CD14-positive monocyte (primary cell): ENCODE data around the gene MYH9. TPM values are rescaled to one million over a fixed set of nuclear protein-coding genes. Genes with fewer than 3 reads are reported as not detected.
"Not testable (repeated sequence)": the region's sequence is repeated elsewhere in the genome, so short reads cannot be mapped to it uniquely, and the experiment has no call there.

ENCODE experiments used
- DNase-seq, 3 donors: peaks; one replicate each; pipeline ENCODE4 v3.0.0-alpha.2; 2011 to 2022
- H2AFZ ChIP-seq: 2 replicates; pipeline ENCODE4 v1.6.0; 2012; ENCODE audit warnings: mild to moderate bottlenecking, low read depth, low read length, inconsistent platforms; ENCODE audit not compliant: insufficient read depth, poor library complexity, severe bottlenecking
- H3K27ac ChIP-seq, 2 donors: 1 replicate in 1 of 2; 2 replicates in 1 of 2; pipeline ENCODE4 v1.5.1; 2012 to 2013; ENCODE audit warnings: low read length in 2 of 2, control low read depth in 1 of 2, inconsistent platforms in 1 of 2, low read depth in 1 of 2, mild to moderate bottlenecking in 1 of 2
- H3K27me3 ChIP-seq, 2 donors: one replicate each; pipeline versions ENCODE4 v1.6.0 to v1.6.1; 2011 to 2013; ENCODE audit warnings: low read length in 2 of 2; ENCODE audit not compliant: control insufficient read depth in 2 of 2, insufficient read depth in 2 of 2
- H3K36me3 ChIP-seq, 2 donors: replicated peaks in 1 of 2; 1 replicate in 1 of 2; 2 replicates in 1 of 2; pipeline versions ENCODE4 v1.5.1 to v1.6.1; 2012 to 2013; ENCODE audit warnings: low read length in 2 of 2, control low read depth in 1 of 2, inconsistent platforms in 1 of 2, mild to moderate bottlenecking in 1 of 2; ENCODE audit not compliant: insufficient read depth in 2 of 2, control insufficient read depth in 1 of 2
- H3K4me1 ChIP-seq, 2 donors: 1 replicate in 1 of 2; 2 replicates in 1 of 2; pipeline versions ENCODE4 v1.5.1 to v1.6.1; 2012 to 2013; ENCODE audit warnings: low read length in 2 of 2, control low read depth in 1 of 2, inconsistent platforms in 1 of 2, mild to moderate bottlenecking in 1 of 2, moderate library complexity in 1 of 2; ENCODE audit not compliant: insufficient read depth in 2 of 2, control insufficient read depth in 1 of 2
- H3K4me2 ChIP-seq: replicated peaks from 2 replicates; pipeline ENCODE3; 2012; ENCODE audit warnings: low read length, moderate library complexity, mild to moderate bottlenecking; ENCODE audit not compliant: poor library complexity, severe bottlenecking; ENCODE audit errors: extremely low read depth
- H3K4me3 ChIP-seq, 3 experiments: fragments of 200-600 bp in 1 of 3; sonication (generic) in 1 of 3; replicated peaks in 1 of 3; 1 replicate in 2 of 3; 2 replicates in 1 of 3; pipeline ENCODE4 v1.5.1; 2011 to 2013; ENCODE audit warnings: low read length in 3 of 3, mild to moderate bottlenecking in 3 of 3, control low read depth in 2 of 3, low read depth in 2 of 3, inconsistent platforms in 1 of 3, moderate library complexity in 1 of 3
- H3K79me2 ChIP-seq: 2 replicates; pipeline ENCODE4 v1.6.0; 2012; ENCODE audit warnings: mild to moderate bottlenecking, control low read depth, inconsistent platforms, low read length, moderate library complexity; ENCODE audit not compliant: insufficient read depth
- H3K9ac ChIP-seq: 2 replicates; pipeline ENCODE4 v1.6.0; 2017; ENCODE audit warnings: low read length, mild to moderate bottlenecking; ENCODE audit not compliant: insufficient read depth, poor library complexity, severe bottlenecking
- H3K9me3 ChIP-seq, 2 donors: replicated peaks in 1 of 2; 1 replicate in 1 of 2; 2 replicates in 1 of 2; pipeline versions ENCODE4 v1.5.1 to v1.6.1; 2012 to 2013; ENCODE audit warnings: low read length in 2 of 2, control low read depth in 1 of 2; ENCODE audit not compliant: control insufficient read depth in 1 of 2, insufficient read depth in 1 of 2
- H4K20me1 ChIP-seq: 2 replicates; pipeline ENCODE4 v1.6.0; 2012; ENCODE audit warnings: mild to moderate bottlenecking, low read length, control low read depth, moderate library complexity; ENCODE audit not compliant: insufficient read depth
- H3K27ac Mint-ChIP-seq, 7 donors: one replicate each; pipeline ENCODE4 v1.8.0; 2020; ENCODE audit warnings: mild to moderate bottlenecking in 7 of 7, mixed read lengths in 7 of 7, moderate library complexity in 6 of 7, inconsistent platforms in 2 of 7
- H3K27me3 Mint-ChIP-seq, 3 donors: one replicate each; pipeline ENCODE4 v1.8.0; 2021 to 2022; ENCODE audit warnings: low read depth in 3 of 3, mild to moderate bottlenecking in 3 of 3, mixed read lengths in 3 of 3, moderate library complexity in 3 of 3, inconsistent platforms in 1 of 3
- H3K36me3 Mint-ChIP-seq, 2 donors: one replicate each; pipeline ENCODE4 v1.8.0; 2020; ENCODE audit warnings: mixed read lengths in 2 of 2, inconsistent platforms in 1 of 2, mild to moderate bottlenecking in 1 of 2
- H3K4me1 Mint-ChIP-seq: one replicate; pipeline ENCODE4 v1.8.0; 2020; ENCODE audit warnings: mild to moderate bottlenecking, mixed read lengths
- H3K4me3 Mint-ChIP-seq, 2 donors: one replicate each; pipeline ENCODE4 v1.8.0; 2020; ENCODE audit warnings: mild to moderate bottlenecking in 2 of 2, mixed read lengths in 2 of 2, moderate library complexity in 1 of 2
- H3K9me3 Mint-ChIP-seq, 7 donors: one replicate each; pipeline ENCODE4 v1.8.0; 2020 to 2022; ENCODE audit warnings: mixed read lengths in 7 of 7, mild to moderate bottlenecking in 6 of 7, moderate library complexity in 6 of 7, inconsistent platforms in 2 of 7
- WGBS: methylation state at CpG from one replicate; pipeline ENCODE4 v1.1.5; 2013; ENCODE audit warnings: missing lambda C conversion rate; ENCODE audit not compliant: insufficient coverage; 5-methylcytosine and 5-hydroxymethylcytosine counted together
- intact Hi-C, 2 donors: fragments of 100-400 bp; cut with micrococcal nuclease; formaldehyde crosslinking; loops; one replicate each; pipeline versions ENCODE4 v1.15.0 to v1.15.1; 2023
- polyA plus RNA-seq, 3 donors: library from polyadenylated mRNA; depleted of rRNA in 1 of 3; unstranded in 2 of 3; stranded (reverse) in 1 of 3; fragments of 300-500 nt in 2 of 3; fragments of >200 nt in 1 of 3; fragmentation: Illumina TruSeq in 2 of 3; gene quantifications; 1 replicate in 2 of 3; 2 replicates in 1 of 3; pipeline ENCODE4 v1.2.3, GENCODE V29; 2012 to 2021
- TF ChIP-seq, protein P1 (sequence below): fragments of 200-600 bp; IDR thresholded peaks from one replicate; pipeline ENCODE4 v1.8.0; 2022; ENCODE audit warnings: antibody characterized with exemption, mild to moderate bottlenecking

MYH9 gene
- polyA plus RNA-seq, 3 donors = 35.6 to 163 (median 79.5) TPM

DNA sequence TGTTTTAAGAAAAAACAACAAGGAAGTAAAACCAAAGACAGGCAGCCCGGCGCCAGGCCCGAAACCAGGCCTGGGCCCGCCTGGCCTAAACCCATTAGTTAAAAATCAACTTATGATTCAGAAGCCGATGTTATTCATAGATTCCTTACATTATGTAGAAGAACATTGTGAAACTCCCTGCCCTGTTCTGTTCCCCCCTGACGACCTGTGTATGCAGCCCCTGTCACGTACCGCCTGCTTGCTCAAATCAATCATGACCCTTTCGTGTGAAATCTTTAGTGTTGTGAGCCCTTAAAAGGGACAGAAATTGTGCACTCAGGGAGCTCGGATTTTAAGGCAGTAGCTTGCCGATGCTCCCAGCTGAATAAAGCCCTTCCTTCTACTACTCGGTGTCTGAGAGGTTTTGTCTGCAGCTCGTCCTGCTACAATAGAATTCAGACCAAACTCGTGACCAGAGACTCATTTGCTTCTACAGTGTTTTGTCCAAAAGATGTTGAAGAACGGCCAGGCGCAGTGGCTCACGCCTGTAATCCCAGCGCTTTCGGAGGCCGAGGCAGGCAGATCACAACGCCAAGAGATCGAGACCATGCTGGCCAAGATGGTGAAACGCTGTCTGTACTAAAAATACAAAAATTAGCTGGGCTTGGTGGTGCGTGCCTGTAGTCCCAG is 137.3 kb downstream of the MYH9 start:
- H3K27me3 Mint-ChIP-seq, H3K4me3 ChIP-seq, H3K4me3 Mint-ChIP-seq, H2AFZ ChIP-seq, H3K36me3 ChIP-seq, DNase-seq, H3K27ac ChIP-seq, H3K9me3 Mint-ChIP-seq, H3K9ac ChIP-seq, H3K4me2 ChIP-seq, intact Hi-C loops, H4K20me1 ChIP-seq, H3K36me3 Mint-ChIP-seq, H3K9me3 ChIP-seq, H3K79me2 ChIP-seq, H3K27ac Mint-ChIP-seq, H3K27me3 ChIP-seq: not testable (repeated sequence)
- H3K4me1 Mint-ChIP-seq = peaks cover 22% of the 10 kb centered on the region
- 94% methylated on average over 15 of the region's 24 CpGs for WGBS
- peaks cover 17 to 23% of the 10 kb centered on the region in 2 donors for H3K4me1 ChIP-seq

DNA sequence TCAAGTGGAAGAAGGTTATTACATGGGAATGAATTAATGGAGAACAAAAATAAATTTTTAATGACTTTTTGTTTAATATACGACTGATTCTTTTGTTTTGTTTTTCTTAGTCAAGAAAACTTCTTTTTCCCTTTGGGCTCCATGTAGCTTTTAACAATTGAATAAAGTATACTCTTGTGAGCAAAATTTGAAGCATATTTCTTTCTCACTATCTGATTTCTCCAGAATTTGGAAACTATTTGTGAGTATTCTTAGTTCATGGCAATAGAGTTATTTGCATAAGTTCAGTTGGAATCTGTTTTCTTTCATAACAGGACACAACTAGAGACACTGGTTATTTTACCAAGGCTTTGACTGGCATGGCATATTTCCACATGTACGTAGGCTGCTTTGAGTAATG is 138.6 kb downstream of the MYH9 start:
- H4K20me1 ChIP-seq = no peaks in the 10 kb centered on the region
- Mint-ChIP-seq H3K36me3 (no peaks in the 10 kb centered on the region), H3K27ac (no peak overlapping the region), H3K9me3 (peaks cover 0 to 9% (median 0%) of the 10 kb centered on the region in 7 donors), H3K4me3 (no peak overlapping the region), H3K4me1 (peaks cover 18% of the 10 kb centered on the region), H3K27me3 (peaks cover 0 to 3% (median 2%) of the 10 kb centered on the region in 3 donors)
- no peaks in the 10 kb centered on the region for H3K9me3 ChIP-seq
- H2AFZ ChIP-seq = no peak overlapping the region
- H3K9ac ChIP-seq = no peak overlapping the region
- intact Hi-C loops = no loop called here
- H3K79me2 ChIP-seq = no peaks in the 10 kb centered on the region
- WGBS = no CpG with 5 or more reads among the region's 2 CpGs
- peaks cover 15 to 19% of the 10 kb centered on the region in 2 donors for H3K4me1 ChIP-seq
- no peak overlapping the region for H3K4me3 ChIP-seq
- H3K36me3 ChIP-seq = no peaks in the 10 kb centered on the region
- TF ChIP-seq, protein P1, sequence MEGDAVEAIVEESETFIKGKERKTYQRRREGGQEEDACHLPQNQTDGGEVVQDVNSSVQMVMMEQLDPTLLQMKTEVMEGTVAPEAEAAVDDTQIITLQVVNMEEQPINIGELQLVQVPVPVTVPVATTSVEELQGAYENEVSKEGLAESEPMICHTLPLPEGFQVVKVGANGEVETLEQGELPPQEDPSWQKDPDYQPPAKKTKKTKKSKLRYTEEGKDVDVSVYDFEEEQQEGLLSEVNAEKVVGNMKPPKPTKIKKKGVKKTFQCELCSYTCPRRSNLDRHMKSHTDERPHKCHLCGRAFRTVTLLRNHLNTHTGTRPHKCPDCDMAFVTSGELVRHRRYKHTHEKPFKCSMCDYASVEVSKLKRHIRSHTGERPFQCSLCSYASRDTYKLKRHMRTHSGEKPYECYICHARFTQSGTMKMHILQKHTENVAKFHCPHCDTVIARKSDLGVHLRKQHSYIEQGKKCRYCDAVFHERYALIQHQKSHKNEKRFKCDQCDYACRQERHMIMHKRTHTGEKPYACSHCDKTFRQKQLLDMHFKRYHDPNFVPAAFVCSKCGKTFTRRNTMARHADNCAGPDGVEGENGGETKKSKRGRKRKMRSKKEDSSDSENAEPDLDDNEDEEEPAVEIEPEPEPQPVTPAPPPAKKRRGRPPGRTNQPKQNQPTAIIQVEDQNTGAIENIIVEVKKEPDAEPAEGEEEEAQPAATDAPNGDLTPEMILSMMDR = no peak
- no peak for DNase-seq
- H3K27ac ChIP-seq = no peak overlapping the region
- H3K4me2 ChIP-seq = no peak overlapping the region
- H3K27me3 ChIP-seq = no peaks in the 10 kb centered on the region
